Fibroblast of villous mesenchyme (primary cell): ENCODE results near the gene NIN. TPM values are rescaled to one million over a fixed set of nuclear protein-coding genes. Genes with fewer than 3 reads are reported as not detected.
"Not testable (repeated sequence)": the region's sequence is repeated elsewhere in the genome, so short reads cannot be mapped to it uniquely, and the experiment has no call there.

ENCODE experiments used
- DNase-seq: peaks from one replicate; pipeline ENCODE4 v3.0.0-alpha.2; 2010; ENCODE audit warnings: low read depth
- H3K4me3 ChIP-seq: 2 replicates; pipeline ENCODE4 v1.5.1; 2011; ENCODE audit warnings: low read depth, mild to moderate bottlenecking, low read length
- total RNA-seq: library from RNA; depleted of rRNA; stranded (reverse); fragments of >200 nt; gene quantifications from 2 replicates; pipeline ENCODE4 v1.2.3, GENCODE V29; 2012
- TF ChIP-seq, protein P1 (sequence below): IDR thresholded peaks from 2 replicates; pipeline ENCODE4 v1.5.1; 2012; ENCODE audit warnings: low read depth, mild to moderate bottlenecking, low read length; ENCODE audit not compliant: insufficient read depth

The NIN gene
- total RNA-seq, 1 donor = 29.8 TPM

GRCh38 chr14:50705026-50705593 is 125.9 kb downstream of the NIN start:
- no peak for DNase-seq

DNA sequence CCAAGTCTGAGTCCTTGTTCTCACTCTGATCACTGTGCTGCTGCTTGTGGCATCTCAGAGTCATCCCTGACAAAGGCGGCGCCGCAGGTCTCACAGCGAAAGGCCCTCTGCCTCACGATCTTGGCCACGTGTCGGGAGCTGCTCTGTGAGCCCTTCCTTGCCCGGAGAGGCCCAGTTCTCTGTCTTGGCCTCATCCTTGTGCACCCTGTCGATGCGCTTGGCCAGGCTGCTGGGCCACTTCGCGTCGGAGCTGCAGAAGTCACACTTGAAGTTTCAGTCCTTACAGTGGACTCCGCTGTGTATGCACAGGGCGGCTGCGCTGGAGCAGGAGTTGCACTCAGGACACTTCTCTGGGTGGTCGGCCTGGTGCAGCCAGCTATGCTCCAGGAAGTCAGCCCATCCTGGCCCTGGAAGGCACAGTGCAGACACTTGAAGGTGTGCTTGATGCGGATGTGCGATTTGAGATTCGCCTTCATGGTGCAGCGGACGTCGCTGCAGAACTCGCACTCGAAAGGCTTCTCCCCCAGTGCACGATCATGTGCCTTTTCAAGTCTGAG is 126.4 kb downstream of the NIN start:
- TF ChIP-seq, protein P1, sequence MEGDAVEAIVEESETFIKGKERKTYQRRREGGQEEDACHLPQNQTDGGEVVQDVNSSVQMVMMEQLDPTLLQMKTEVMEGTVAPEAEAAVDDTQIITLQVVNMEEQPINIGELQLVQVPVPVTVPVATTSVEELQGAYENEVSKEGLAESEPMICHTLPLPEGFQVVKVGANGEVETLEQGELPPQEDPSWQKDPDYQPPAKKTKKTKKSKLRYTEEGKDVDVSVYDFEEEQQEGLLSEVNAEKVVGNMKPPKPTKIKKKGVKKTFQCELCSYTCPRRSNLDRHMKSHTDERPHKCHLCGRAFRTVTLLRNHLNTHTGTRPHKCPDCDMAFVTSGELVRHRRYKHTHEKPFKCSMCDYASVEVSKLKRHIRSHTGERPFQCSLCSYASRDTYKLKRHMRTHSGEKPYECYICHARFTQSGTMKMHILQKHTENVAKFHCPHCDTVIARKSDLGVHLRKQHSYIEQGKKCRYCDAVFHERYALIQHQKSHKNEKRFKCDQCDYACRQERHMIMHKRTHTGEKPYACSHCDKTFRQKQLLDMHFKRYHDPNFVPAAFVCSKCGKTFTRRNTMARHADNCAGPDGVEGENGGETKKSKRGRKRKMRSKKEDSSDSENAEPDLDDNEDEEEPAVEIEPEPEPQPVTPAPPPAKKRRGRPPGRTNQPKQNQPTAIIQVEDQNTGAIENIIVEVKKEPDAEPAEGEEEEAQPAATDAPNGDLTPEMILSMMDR = no peak
- no peak overlapping the region for H3K4me3 ChIP-seq
- no peak for DNase-seq

More at GRCh38 chr14:50705026-50705593, 125.9 kb downstream of the NIN start:
- no peak overlapping the region for H3K4me3 ChIP-seq
- TF ChIP-seq, protein P1 = no peak

DNA sequence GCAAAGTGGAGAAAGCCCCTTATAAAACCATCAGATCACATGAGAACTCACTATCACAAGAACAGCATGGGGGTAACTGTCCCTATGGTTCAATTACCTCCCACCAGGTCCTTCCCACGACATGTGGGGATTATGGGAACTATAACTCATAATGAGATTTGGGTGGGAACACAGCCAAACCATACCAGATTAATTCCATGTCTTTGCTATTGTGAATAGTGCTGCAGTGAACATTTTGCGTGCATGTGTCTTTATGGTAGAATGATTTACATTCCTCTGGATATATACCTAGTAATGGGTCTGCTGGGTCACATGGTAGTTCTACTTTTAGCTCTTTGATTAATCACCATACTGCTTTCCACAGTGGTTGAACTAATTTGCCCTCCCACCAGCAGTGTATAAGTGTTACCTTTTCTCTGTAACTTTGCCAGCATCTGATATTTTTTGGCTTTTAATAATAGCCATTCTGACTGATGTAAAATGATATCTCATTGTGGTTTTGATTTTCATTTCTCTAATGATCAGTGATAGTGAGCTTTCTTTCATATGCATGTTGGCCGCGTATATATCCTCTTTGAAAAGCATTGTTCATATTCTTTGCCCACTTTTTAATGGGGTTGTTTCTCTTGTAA is 133.2 kb downstream of the NIN start:
- H3K4me3 ChIP-seq = no peak overlapping the region
- TF ChIP-seq, protein P1 = no peak
- DNase-seq = no peak

- not testable (repeated sequence) for H3K4me3 ChIP-seq
Measured at GRCh38 chr14:50694260-50694659, 136.7 kb downstream of the NIN start.

DNA sequence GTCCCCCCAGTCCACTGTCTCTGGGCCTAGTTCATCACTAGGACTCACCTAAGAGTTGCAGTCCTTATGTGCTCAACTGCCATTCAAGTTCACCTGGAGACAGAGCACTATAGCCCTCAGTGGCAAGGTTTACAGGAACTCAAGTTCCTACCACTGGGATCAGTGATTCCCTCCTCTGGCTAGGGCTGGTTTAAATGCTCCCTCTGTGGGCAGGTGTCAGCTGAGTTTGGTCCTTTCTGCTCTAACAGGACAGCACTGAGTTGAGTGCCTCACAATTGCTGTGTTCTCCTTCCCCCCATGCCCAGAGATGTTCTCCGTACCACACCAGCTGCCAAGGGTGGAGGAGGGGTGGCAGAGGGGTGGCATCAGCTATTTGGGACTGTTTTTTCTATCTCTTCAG is 142.1 kb downstream of the NIN start:
- TF ChIP-seq, protein P1 = no peak
- DNase-seq = no peak
- H3K4me3 ChIP-seq = no peak overlapping the region

More at GRCh38 chr14:50694260-50694659, 136.7 kb downstream of the NIN start:
- not testable (repeated sequence) for DNase-seq

DNA sequence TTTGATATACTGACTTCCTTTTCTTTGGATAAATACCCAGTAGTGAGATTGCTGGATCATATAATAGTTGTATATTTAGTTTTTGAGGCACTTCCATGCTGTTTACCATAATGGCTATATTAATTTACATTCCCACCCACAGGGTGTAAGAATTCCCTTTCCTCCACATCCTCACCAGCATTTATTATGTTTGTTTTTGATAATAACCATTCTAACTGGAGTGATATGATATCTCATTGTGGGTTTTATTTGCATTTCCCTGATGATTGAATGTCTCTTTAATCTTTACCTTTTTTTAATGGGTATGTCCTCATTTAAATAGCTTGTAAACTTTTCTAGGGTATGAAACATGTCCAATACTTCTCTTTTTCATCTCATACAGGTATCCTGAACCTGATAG is 151.3 kb downstream of the NIN start:
- DNase-seq = no peak
- no peak overlapping the region for H3K4me3 ChIP-seq
- TF ChIP-seq, protein P1 = no peak

DNA sequence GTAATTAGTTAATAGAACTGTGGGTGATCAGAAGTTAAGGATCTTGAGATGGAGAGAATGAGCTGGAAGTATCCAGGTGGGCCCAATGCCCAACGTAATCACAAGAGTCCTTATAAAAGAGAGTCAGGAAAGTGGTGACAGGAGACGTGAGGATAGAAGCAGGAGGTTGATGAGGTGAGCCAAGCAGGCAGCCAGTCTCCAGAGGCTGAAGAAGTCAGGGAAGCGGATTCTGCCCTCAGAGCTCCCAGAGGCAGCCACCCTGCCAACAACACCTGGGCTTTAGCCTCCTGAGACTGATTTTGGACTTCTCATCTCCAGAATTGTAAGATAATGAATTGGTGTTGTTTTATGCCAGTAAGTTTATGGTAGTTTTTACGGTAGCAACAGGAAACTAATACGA is 152.8 kb downstream of the NIN start:
- TF ChIP-seq, protein P1 = no peak
- H3K4me3 ChIP-seq = no peak overlapping the region
- DNase-seq = no peak
